ENCODE measurements around the gene DEPDC1.

DNA sequence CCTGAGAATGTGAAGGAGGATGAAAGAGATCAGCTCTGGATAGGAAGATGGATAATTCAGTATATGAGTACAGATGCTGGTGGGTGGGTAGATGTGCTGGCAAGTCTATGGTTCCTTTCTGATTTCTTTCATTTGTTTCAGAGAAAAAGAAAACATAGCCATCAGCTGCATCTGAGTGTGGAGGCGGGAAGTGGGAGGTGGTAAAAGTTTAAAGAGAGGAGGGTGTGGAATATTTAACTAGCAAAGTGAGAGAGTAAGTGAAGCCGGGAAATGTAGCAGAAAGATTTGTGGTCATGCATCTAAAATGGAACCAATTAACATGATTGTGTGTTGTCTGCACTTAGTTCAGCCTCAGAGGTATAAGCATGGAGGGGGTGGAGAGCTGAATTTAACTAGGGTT lies 63.5 kb downstream of the DEPDC1 start:
- no peak for TF ChIP-seq POLR2A (IDR thresholded peaks at IDR 0.05)
- TF ChIP-seq, protein P1, sequence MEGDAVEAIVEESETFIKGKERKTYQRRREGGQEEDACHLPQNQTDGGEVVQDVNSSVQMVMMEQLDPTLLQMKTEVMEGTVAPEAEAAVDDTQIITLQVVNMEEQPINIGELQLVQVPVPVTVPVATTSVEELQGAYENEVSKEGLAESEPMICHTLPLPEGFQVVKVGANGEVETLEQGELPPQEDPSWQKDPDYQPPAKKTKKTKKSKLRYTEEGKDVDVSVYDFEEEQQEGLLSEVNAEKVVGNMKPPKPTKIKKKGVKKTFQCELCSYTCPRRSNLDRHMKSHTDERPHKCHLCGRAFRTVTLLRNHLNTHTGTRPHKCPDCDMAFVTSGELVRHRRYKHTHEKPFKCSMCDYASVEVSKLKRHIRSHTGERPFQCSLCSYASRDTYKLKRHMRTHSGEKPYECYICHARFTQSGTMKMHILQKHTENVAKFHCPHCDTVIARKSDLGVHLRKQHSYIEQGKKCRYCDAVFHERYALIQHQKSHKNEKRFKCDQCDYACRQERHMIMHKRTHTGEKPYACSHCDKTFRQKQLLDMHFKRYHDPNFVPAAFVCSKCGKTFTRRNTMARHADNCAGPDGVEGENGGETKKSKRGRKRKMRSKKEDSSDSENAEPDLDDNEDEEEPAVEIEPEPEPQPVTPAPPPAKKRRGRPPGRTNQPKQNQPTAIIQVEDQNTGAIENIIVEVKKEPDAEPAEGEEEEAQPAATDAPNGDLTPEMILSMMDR (IDR thresholded peaks at IDR 0.05), result no peak

Measured in tibial nerve (tissue), 3 donors.